Muscle layer of duodenum (tissue), 2 donors: ENCODE measurements around the gene CNKSR1.

Experiments
- H3K27ac ChIP-seq: one replicate; pipeline ENCODE4 v1.7.0; 2013; ENCODE audit warnings: mild to moderate bottlenecking, low read length
- H3K27me3 ChIP-seq: one replicate; pipeline ENCODE4 v1.7.0; 2013; ENCODE audit warnings: low read depth, mild to moderate bottlenecking, control low read depth, low read length
- H3K36me3 ChIP-seq, 2 donors: one replicate each; pipeline ENCODE4 v1.7.0; 2013; ENCODE audit warnings: low read length in 2 of 2, control low read depth in 1 of 2, mild to moderate bottlenecking in 1 of 2; ENCODE audit not compliant: insufficient read depth in 2 of 2, control insufficient read depth in 1 of 2
- H3K4me1 ChIP-seq, 2 donors: one replicate each; pipeline ENCODE4 v1.7.0; 2013; ENCODE audit warnings: low read length in 2 of 2, mild to moderate bottlenecking in 2 of 2, control low read depth in 1 of 2, moderate library complexity in 1 of 2; ENCODE audit not compliant: insufficient read depth in 2 of 2, control insufficient read depth in 1 of 2
- H3K4me3 ChIP-seq, 2 donors: one replicate each; pipeline ENCODE4 v1.7.0; 2013; ENCODE audit warnings: low read length in 2 of 2, low read depth in 1 of 2, mild to moderate bottlenecking in 1 of 2
- H3K9me3 ChIP-seq, 2 donors: one replicate each; pipeline ENCODE4 v1.7.0; 2013; ENCODE audit warnings: low read length in 2 of 2, control low read depth in 1 of 2, mild to moderate bottlenecking in 1 of 2; ENCODE audit not compliant: control insufficient read depth in 1 of 2
- donor health status: healthy.

Gene CNKSR1

DNA sequence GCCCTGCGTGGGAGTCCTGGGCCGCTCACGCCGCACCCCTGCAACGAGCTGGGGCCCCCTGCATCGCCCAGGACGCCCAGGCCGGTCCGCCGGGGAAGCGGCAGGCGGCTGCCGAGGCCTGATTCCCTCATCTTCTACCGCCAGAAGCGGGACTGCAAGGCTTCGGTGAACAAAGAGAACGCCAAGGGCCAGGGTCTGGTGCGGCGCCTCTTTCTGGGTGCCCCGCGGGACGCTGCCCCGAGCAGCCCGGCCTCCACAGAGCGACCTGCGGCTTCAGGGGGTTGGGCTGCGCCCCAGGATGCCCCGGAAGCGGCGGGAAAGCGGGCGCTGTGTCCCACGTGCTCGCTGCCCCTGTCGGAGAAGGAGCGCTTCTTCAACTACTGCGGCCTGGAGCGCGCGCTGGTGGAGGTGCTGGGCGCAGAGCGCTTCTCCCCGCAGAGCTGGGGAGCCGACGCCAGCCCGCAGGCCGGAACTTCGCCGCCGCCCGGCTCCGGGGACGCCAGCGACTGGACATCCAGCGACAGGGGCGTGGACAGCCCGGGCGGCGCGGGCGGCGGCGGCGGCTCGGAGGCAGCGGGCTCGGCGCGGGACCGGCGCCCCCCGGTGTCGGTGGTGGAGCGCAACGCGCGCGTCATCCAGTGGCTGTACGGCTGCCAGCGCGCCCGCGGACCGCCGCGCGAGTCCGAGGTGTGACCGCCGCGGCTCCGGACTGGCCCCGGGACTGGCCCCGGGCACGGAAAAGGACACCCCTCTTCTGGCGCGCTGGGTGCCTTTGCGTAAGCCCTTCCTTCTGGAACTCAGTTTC, 15.7 kb upstream of the CNKSR1 start:
- H3K36me3 ChIP-seq: no peaks in the 10 kb centered on the region
- no peak overlapping the region for H3K27ac ChIP-seq
- H3K4me3 ChIP-seq: peak overlapping the region; percentile 44 to 71
- H3K27me3 ChIP-seq: peaks cover 8% of the 10 kb centered on the region
- H3K4me1 ChIP-seq: peaks cover 0 to 18% of the 10 kb centered on the region in 2 donors
- H3K9me3 ChIP-seq: no peaks in the 10 kb centered on the region

- no peaks in the 10 kb centered on the region for H3K9me3 ChIP-seq
- H3K27me3 ChIP-seq: peaks cover 8% of the 10 kb centered on the region
- peak overlapping the region; percentile 44 to 71 for H3K4me3 ChIP-seq
- H3K4me1 ChIP-seq: peaks cover 0 to 18% of the 10 kb centered on the region in 2 donors
- no peak overlapping the region for H3K27ac ChIP-seq
- H3K36me3 ChIP-seq: no peaks in the 10 kb centered on the region
Observed at GRCh38 chr1:26162220-26162709, 15.0 kb upstream of the CNKSR1 start.

GRCh38 chr1:26163684-26164035, 13.6 kb upstream of the CNKSR1 start:
- Histone ChIP-seq H3K27ac (no peak overlapping the region), H3K27me3 (no peaks in the 10 kb centered on the region), H3K36me3 (no peaks in the 10 kb centered on the region), H3K4me3 (peak overlapping the region; percentile 21 to 56), H3K4me1 (peaks cover 0 to 18% of the 10 kb centered on the region in 2 donors), H3K9me3 (no peaks in the 10 kb centered on the region)

GRCh38 chr1:26164036-26164860, 13.0 kb upstream of the CNKSR1 start:
- no peaks in the 10 kb centered on the region for H3K27me3 ChIP-seq
- H3K4me3 ChIP-seq: peak overlapping the region; percentile 21 to 56
- H3K27ac ChIP-seq: no peak overlapping the region
- H3K36me3 ChIP-seq: no peaks in the 10 kb centered on the region
- peaks cover 2 to 21% of the 10 kb centered on the region in 2 donors for H3K4me1 ChIP-seq
- no peaks in the 10 kb centered on the region for H3K9me3 ChIP-seq

GRCh38 chr1:26164861-26165842, 12.1 kb upstream of the CNKSR1 start:
- no peaks in the 10 kb centered on the region for H3K9me3 ChIP-seq
- H3K4me1 ChIP-seq: peaks cover 4 to 25% of the 10 kb centered on the region in 2 donors
- H3K27ac ChIP-seq: no peak overlapping the region
- no peaks in the 10 kb centered on the region for H3K36me3 ChIP-seq
- peak overlapping the region in 1 of 2 donors; percentile 56 for H3K4me3 ChIP-seq
- H3K27me3 ChIP-seq: no peaks in the 10 kb centered on the region

DNA sequence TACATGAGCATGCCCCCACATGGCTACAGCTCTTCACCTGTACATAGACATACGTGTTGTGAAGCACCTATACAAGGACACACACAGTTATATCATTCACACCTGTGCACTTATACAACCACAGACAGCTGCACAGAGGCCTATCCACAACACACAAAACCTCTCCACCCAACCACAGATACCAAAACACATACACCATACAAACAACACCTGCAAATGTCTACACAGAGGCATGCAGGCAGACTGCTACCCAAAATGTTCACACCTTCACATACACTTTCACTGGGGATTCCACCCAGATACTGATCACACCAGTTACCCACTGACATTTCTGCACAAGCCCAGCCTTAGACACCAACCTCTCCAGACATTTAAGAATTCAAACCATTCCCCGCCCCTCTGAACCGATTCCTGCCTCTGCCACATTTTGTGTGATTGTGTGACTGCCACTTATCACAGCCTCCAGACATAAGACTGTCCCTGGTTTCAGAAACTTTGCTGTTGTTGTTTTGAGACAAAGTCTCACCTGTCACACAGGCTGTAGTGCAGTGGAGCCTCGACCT, 10.5 kb upstream of the CNKSR1 start:
- Histone ChIP-seq H3K4me3 (no peak overlapping the region), H3K36me3 (no peaks in the 10 kb centered on the region), H3K9me3 (no peaks in the 10 kb centered on the region), H3K27ac (no peak overlapping the region), H3K27me3 (no peaks in the 10 kb centered on the region), H3K4me1 (peaks cover 10 to 31% of the 10 kb centered on the region in 2 donors)

DNA sequence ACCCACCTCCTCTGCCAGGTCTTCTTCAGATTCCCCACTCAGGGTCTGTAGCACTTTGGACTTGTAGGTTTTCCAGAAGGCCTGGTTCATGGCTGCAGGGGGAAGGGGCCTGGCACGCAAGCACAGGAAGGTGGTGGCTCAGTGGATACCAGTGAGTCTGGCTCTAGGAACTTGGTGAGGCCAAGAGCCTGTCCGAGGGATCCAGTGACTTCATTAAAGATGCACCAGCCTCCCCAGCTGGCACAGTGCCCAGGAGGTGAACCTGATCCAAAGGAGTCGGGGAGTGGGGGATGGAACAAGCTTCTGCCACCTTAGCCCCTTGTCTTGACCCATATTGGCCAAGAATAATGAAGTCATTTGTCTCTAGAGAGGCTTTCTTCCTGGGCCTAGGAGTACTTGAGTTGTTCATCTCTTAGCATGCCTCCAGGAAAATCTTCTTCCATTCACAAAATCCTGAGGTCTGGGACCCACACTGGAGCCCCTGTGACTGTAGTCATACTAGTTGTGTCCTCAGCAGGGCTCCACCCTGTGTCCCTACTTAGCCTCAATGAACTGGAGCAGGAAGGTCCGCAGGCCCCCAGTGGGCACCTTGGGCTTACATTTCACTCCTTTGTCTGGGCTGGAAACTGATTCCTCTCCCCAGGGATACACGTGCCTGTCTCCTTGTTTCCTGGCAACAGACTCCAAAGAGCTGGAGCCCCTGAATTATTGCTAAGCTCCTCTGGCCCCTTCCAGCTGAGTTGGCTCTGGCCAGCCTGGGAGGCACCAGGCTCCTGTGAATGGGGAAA, 8.7 kb upstream of the CNKSR1 start, which contains the start of gene C1orf232:
C1orf232 (minus strand) TSS at position 554 of the 788 bp plus-strand sequence; CDS start at position 90, 464 bp downstream.
- Histone ChIP-seq H3K27ac (peak within 1 kb of the TSS; percentile 72), H3K36me3 (no peaks in the 10 kb centered on the region), H3K4me3 (peak within 1 kb of the TSS; percentile 79 to 89), H3K9me3 (no peaks in the 10 kb centered on the region), H3K4me1 (peaks cover 10 to 26% of the 10 kb centered on the region in 2 donors), H3K27me3 (no peaks in the 10 kb centered on the region)

GRCh38 chr1:26169198-26169554, 8.1 kb upstream of the CNKSR1 start:
- Histone ChIP-seq H3K4me3 (peak overlapping the region; percentile 79 to 89), H3K27ac (peak overlapping the region; percentile 3), H3K36me3 (no peaks in the 10 kb centered on the region), H3K9me3 (no peaks in the 10 kb centered on the region), H3K27me3 (no peaks in the 10 kb centered on the region), H3K4me1 (peaks cover 10 to 22% of the 10 kb centered on the region in 2 donors)

- Histone ChIP-seq H3K4me3 (peak within 1 kb of the TSS; percentile 79 to 89), H3K27me3 (no peaks in the 10 kb centered on the region), H3K9me3 (no peaks in the 10 kb centered on the region), H3K4me1 (peaks cover 10 to 22% of the 10 kb centered on the region in 2 donors), H3K36me3 (no peaks in the 10 kb centered on the region), H3K27ac (peak within 1 kb of the TSS; percentile 72)
Observed at GRCh38 chr1:26169669-26170471, 7.4 kb upstream of the CNKSR1 start, which contains the start of gene ZNF593. Gene ZNF593 (plus strand): TSS chr1:26169908. CDS start chr1:26169984, 76 bp downstream.
